ENCODE results near the gene FKBP1A.

- no peak for TF ChIP-seq CTCF (IDR thresholded peaks at IDR 0.05)
- TF ChIP-seq POLR2A (IDR thresholded peaks at IDR 0.05), result no peak
Observed at GRCh38 chr20:1392443-1392692, 486 bp downstream of the FKBP1A start.

Measured in adrenal gland (tissue), 5 donors.